SK-N-SH treated with all-trans-retinoic acid at 6 μM for 48 hours (cell line): ENCODE results near the gene CST1.
A peak's percentile ranks its signal among the peaks of the same experiment; 100 is the strongest.
"Not testable (repeated sequence)": the region's sequence is repeated elsewhere in the genome, so short reads cannot be mapped to it uniquely, and the experiment has no call there.

Source experiments
- ATAC-seq: fragments of 200-7000 bp; cut with Tn5 transposase; 3 replicates; pipeline ENCODE4 v1.9.1; 2020; ENCODE audit warnings: mild to moderate bottlenecking, moderate library complexity
- ARNTL ChIP-seq: fragments of 450-650 bp; formaldehyde crosslinking; IDR thresholded peaks from 2 replicates; pipeline ENCODE4 v1.5.0; 2020; ENCODE audit warnings: low read depth, mild to moderate bottlenecking, moderate library complexity, borderline replicate concordance
- BACH2 ChIP-seq: fragments of 250-450 bp; sonication (Bioruptor Pico); IDR thresholded peaks from 2 replicates; pipeline ENCODE4 v1.9.0; 2021; ENCODE audit warnings: mild to moderate bottlenecking, borderline replicate concordance
- CREB5 ChIP-seq: fragments of 250-450 bp; sonication (Bioruptor Pico); IDR thresholded peaks from 2 replicates; pipeline ENCODE4 v1.5.1; 2020; ENCODE audit warnings: low read depth, mild to moderate bottlenecking, moderate library complexity
- CSDC2 ChIP-seq: fragments of 250-450 bp; sonication (Bioruptor Pico); IDR thresholded peaks from 2 replicates; pipeline ENCODE4 v1.5.0; 2020; ENCODE audit warnings: mild to moderate bottlenecking, moderate library complexity
- CSRNP3 ChIP-seq: fragments of 250-450 bp; sonication (Bioruptor Pico); IDR thresholded peaks from 2 replicates; pipeline ENCODE4 v1.5.1; 2021; ENCODE audit warnings: mild to moderate bottlenecking, moderate library complexity
- ISL1 ChIP-seq: fragments of 250-450 bp; sonication (Bioruptor Pico); IDR thresholded peaks from 2 replicates; pipeline ENCODE4 v2.1.2; 2022; ENCODE audit warnings: mild to moderate bottlenecking, moderate library complexity
- OSR1 ChIP-seq: fragments of 250-450 bp; sonication (Bioruptor Pico); IDR thresholded peaks from 2 replicates; pipeline ENCODE4 v1.8.0; 2022; ENCODE audit warnings: moderate library complexity, mild to moderate bottlenecking, inconsistent platforms
- PATZ1 ChIP-seq: fragments of 250-450 bp; sonication (Bioruptor Pico); IDR thresholded peaks from 2 replicates; pipeline ENCODE4 v1.8.0; 2020; ENCODE audit warnings: mild to moderate bottlenecking, moderate library complexity, borderline replicate concordance
- POU6F1 ChIP-seq: fragments of 250-450 bp; sonication (Bioruptor Pico); IDR thresholded peaks from 2 replicates; pipeline ENCODE4 v1.8.0; 2021; ENCODE audit warnings: low read depth, mild to moderate bottlenecking, moderate library complexity, borderline replicate concordance
- PPARA ChIP-seq: fragments of 250-450 bp; sonication (Bioruptor Pico); IDR thresholded peaks from 2 replicates; pipeline ENCODE4 v1.5.0; 2020; ENCODE audit warnings: mild to moderate bottlenecking, borderline replicate concordance
- RARB ChIP-seq: fragments of 250-450 bp; sonication (Bioruptor Pico); IDR thresholded peaks from 2 replicates; pipeline ENCODE4 v1.8.0; 2021; ENCODE audit warnings: mild to moderate bottlenecking, moderate library complexity
- SNAI2 ChIP-seq: fragments of 250-450 bp; sonication (Bioruptor Pico); IDR thresholded peaks from 2 replicates; pipeline ENCODE4 v1.5.0; 2020; ENCODE audit warnings: mild to moderate bottlenecking, moderate library complexity
- TCF4 ChIP-seq: fragments of 250-450 bp; sonication (Bioruptor Pico); IDR thresholded peaks from 2 replicates; pipeline ENCODE4 v1.8.0; 2021; ENCODE audit warnings: mild to moderate bottlenecking, moderate library complexity, borderline replicate concordance
- TOX ChIP-seq: fragments of 250-450 bp; sonication (Bioruptor Pico); IDR thresholded peaks from 2 replicates; pipeline ENCODE4 v1.8.0; 2021; ENCODE audit warnings: mild to moderate bottlenecking, moderate library complexity, borderline replicate concordance
- TSHZ2 ChIP-seq: fragments of 250-450 bp; sonication (Bioruptor Pico); IDR thresholded peaks from 2 replicates; pipeline ENCODE4 v1.5.0; 2020; ENCODE audit warnings: mild to moderate bottlenecking, moderate library complexity
- ZC3H10 ChIP-seq: fragments of 250-450 bp; sonication (Bioruptor Pico); IDR thresholded peaks from 2 replicates; pipeline ENCODE4 v1.5.1; 2021; ENCODE audit warnings: mild to moderate bottlenecking, moderate library complexity
- ZFP3 ChIP-seq: fragments of 250-450 bp; sonication (Bioruptor Pico); IDR thresholded peaks from 2 replicates; pipeline ENCODE4 v1.5.0; 2020; ENCODE audit warnings: mild to moderate bottlenecking, moderate library complexity
- ZFP30 ChIP-seq: fragments of 450-650 bp; formaldehyde crosslinking; IDR thresholded peaks from 2 replicates; pipeline ENCODE4 v1.5.0; 2022; ENCODE audit warnings: mild to moderate bottlenecking, moderate library complexity
- ZNF565 ChIP-seq: fragments of 450-650 bp; formaldehyde crosslinking; conservative IDR thresholded peaks from 2 replicates; pipeline ENCODE4 v1.5.0; 2020; ENCODE audit warnings: low read depth, mild to moderate bottlenecking, moderate library complexity
- ZNF8 ChIP-seq: fragments of 450-650 bp; formaldehyde crosslinking; IDR thresholded peaks from 2 replicates; pipeline ENCODE4 v1.5.0; 2020; ENCODE audit warnings: mild to moderate bottlenecking, moderate library complexity

The CST1 gene

GRCh38 chr20:23750786-23751185 lies at the start of gene CST1:
Gene CST1, minus strand, starts transcription at chr20:23750935. Its CDS starts 69 bp downstream, at chr20:23750866.
- not testable (repeated sequence) for ATAC-seq

- ATAC-seq, result peak; percentile 97
Observed at GRCh38 chr20:23799216-23799847, 48.6 kb upstream of the CST1 start.

GRCh38 chr20:23795526-23795925 lies 44.8 kb upstream of the CST1 start:
- TF ChIP-seq CSRNP3 (CRISPR knock-in tag), result no peak
- TF ChIP-seq POU6F1 (CRISPR knock-in tag), result no peak
- no peak for TF ChIP-seq SNAI2 (CRISPR knock-in tag)
- no peak for TF ChIP-seq CSDC2 (CRISPR knock-in tag)
- no peak for TF ChIP-seq TOX (CRISPR knock-in tag)
- no peak for TF ChIP-seq TSHZ2
- TF ChIP-seq ZFP3, result no peak
- no peak for TF ChIP-seq ZFP30 (CRISPR knock-in tag)
- no peak for ATAC-seq

GRCh38 chr20:23794841-23795240 lies 44.1 kb upstream of the CST1 start:
- no peak for ATAC-seq
- TF ChIP-seq PPARA (CRISPR knock-in tag) (no peak), ARNTL (CRISPR knock-in tag) (no peak), ZC3H10 (CRISPR knock-in tag) (no peak), ZFP30 (CRISPR knock-in tag) (no peak), ISL1 (no peak), ZFP3 (no peak), BACH2 (CRISPR knock-in tag) (no peak), PATZ1 (CRISPR knock-in tag) (no peak), ZNF565 (CRISPR knock-in tag) (no peak), TSHZ2 (no peak), RARB (CRISPR knock-in tag) (no peak), CREB5 (no peak), ZNF8 (no peak), TCF4 (CRISPR knock-in tag) (no peak), SNAI2 (CRISPR knock-in tag) (no peak), OSR1 (no peak), POU6F1 (CRISPR knock-in tag) (no peak), CSRNP3 (CRISPR knock-in tag) (no peak)
